Stimulated activated CD4-positive, alpha-beta T cell treated with anti-CD3 and anti-CD28 coated beads, Interleukin-2, amount 100 ng/mL, for 48 hours (primary cell): ENCODE results near the gene TMEM170A.
"Not testable (repeated sequence)": the region's sequence is repeated elsewhere in the genome, so short reads cannot be mapped to it uniquely, and the experiment has no call there.

ENCODE experiments used
- DNase-seq, 2 donors: peaks; one replicate each; pipeline ENCODE4 v3.0.0-alpha.2; 2020

TMEM170A gene

GRCh38 chr16:75479421-75479990 is 15.0 kb upstream of the TMEM170A start:
- DNase-seq = no peak

GRCh38 chr16:75478480-75479345 is 14.2 kb upstream of the TMEM170A start:
- no peak for DNase-seq

- DNase-seq = no peak
These were observed 13.4 kb upstream of the TMEM170A start for GRCh38 chr16:75477680-75478473.

GRCh38 chr16:75476817-75477216 is 12.3 kb upstream of the TMEM170A start:
- no peak for DNase-seq

- DNase-seq = no peak
These were observed 10.9 kb upstream of the TMEM170A start for GRCh38 chr16:75475420-75475847.

GRCh38 chr16:75472908-75473877 is 8.7 kb upstream of the TMEM170A start:
- no peak for DNase-seq

- DNase-seq = peak; percentile 8 to 21
These were observed 7.5 kb upstream of the TMEM170A start for GRCh38 chr16:75471723-75472633.

GRCh38 chr16:75466760-75467159 is 2.3 kb upstream of the TMEM170A start:
- no peak for DNase-seq

GRCh38 chr16:75463389-75464121 is 934 bp downstream of the TMEM170A start:
- peak; percentile 15 to 24 for DNase-seq

- DNase-seq = no peak
These were observed 1.7 kb downstream of the TMEM170A start for GRCh38 chr16:75462806-75463205.

GRCh38 chr16:75461575-75461974 is 2.9 kb downstream of the TMEM170A start:
- DNase-seq = no peak

GRCh38 chr16:75460446-75460845 is 4.0 kb downstream of the TMEM170A start:
- DNase-seq = no peak

GRCh38 chr16:75459691-75460090 is 4.8 kb downstream of the TMEM170A start:
- no peak for DNase-seq

- DNase-seq = no peak
These were observed 6.0 kb downstream of the TMEM170A start for GRCh38 chr16:75458439-75458838.

- no peak for DNase-seq
These were observed 6.5 kb downstream of the TMEM170A start for GRCh38 chr16:75458029-75458428.

- no peak for DNase-seq
These were observed 6.9 kb downstream of the TMEM170A start for GRCh38 chr16:75457485-75458021.

GRCh38 chr16:75456971-75457370 is 7.5 kb downstream of the TMEM170A start:
- no peak for DNase-seq

- DNase-seq = not testable (repeated sequence)
These were observed 8.0 kb downstream of the TMEM170A start for GRCh38 chr16:75456486-75456885.

- DNase-seq = no peak
These were observed 8.8 kb downstream of the TMEM170A start for GRCh38 chr16:75455677-75456076.
